Thyroid gland (tissue), 4 donors: Measurements from ENCODE around the gene ITPRIPL2. TPM values are rescaled to one million over a fixed set of nuclear protein-coding genes. Genes with fewer than 3 reads are reported as not detected.

Experiments used
- DNase-seq, 2 donors: peaks; one replicate each; pipeline ENCODE4 v3.0.0-alpha.2; 2019
- H3K27ac ChIP-seq, 3 donors: fragments of 200-600 bp; sonication (generic); 1 replicate in 2 of 3; 2 replicates in 1 of 3; pipeline ENCODE4 v1.5.1; 2016 to 2019; ENCODE audit warnings: mild to moderate bottlenecking in 1 of 3, moderate library complexity in 1 of 3
- H3K27me3 ChIP-seq: fragments of 200-600 bp; sonication (generic); one replicate; pipeline ENCODE4 v1.5.1; 2019
- H3K36me3 ChIP-seq, 2 donors: fragments of 200-600 bp; sonication (generic); one replicate each; pipeline ENCODE4 v1.5.1; 2016 to 2019
- H3K4me1 ChIP-seq, 2 donors: fragments of 200-600 bp; sonication (generic); one replicate each; pipeline ENCODE4 v1.5.1; 2017 to 2019
- H3K4me3 ChIP-seq, 3 donors: fragments of 200-600 bp; sonication (generic); replicated peaks in 1 of 3; 1 replicate in 2 of 3; 2 replicates in 1 of 3; pipeline ENCODE4 v1.5.1; 2016; ENCODE audit warnings: mild to moderate bottlenecking in 1 of 3
- H3K9me3 ChIP-seq: fragments of 200-600 bp; sonication (generic); one replicate; pipeline ENCODE4 v1.5.1; 2017
- CTCF ChIP-seq, 6 experiments: fragments of 200-600 bp in 3 of 6; fragments of 450-650 bp in 3 of 6; sonication (generic) in 3 of 6; IDR thresholded peaks; one replicate each; pipeline ENCODE4 v1.5.1; 2016 to 2019; ENCODE audit warnings: antibody characterized with exemption in 6 of 6, mild to moderate bottlenecking in 2 of 6, inconsistent platforms in 1 of 6, moderate library complexity in 1 of 6
- POLR2A ChIP-seq, 2 donors: fragments of 450-650 bp; IDR thresholded peaks; one replicate each; pipeline ENCODE4 v1.6.1; 2017; ENCODE audit warnings: antibody characterized with exemption in 2 of 2, mild to moderate bottlenecking in 2 of 2, moderate library complexity in 1 of 2
- WGBS, 2 donors: methylation state at CpG; one replicate each; pipeline ENCODE4 v1.1.5; 2017; 5-methylcytosine and 5-hydroxymethylcytosine counted together
- intact Hi-C: fragments of 100-400 bp; cut with DNase I; formaldehyde crosslinking; loops from one replicate; pipeline ENCODE4 v1.15.1; 2023
- total RNA-seq, 4 donors: library from RNA; depleted of rRNA; stranded (reverse); fragments of >200 nt; gene quantifications; one replicate each; pipeline ENCODE4 v1.2.3, GENCODE V29; 2016

Gene ITPRIPL2
- total RNA-seq, 4 donors from 2014 or later: 34.2 to 47.0 (median 39.7) TPM

GRCh38 chr16:19105891-19106624 lies 7.7 kb upstream of the ITPRIPL2 start:
- intact Hi-C loops: no loop called here
- Histone ChIP-seq H3K4me3 (no peak overlapping the region), H3K27me3 (no peaks in the 10 kb centered on the region), H3K36me3 (no peaks in the 10 kb centered on the region), H3K27ac (no peak overlapping the region), H3K9me3 (no peaks in the 10 kb centered on the region), H3K4me1 (no peaks in the 10 kb centered on the region)
- TF ChIP-seq POLR2A (IDR thresholded peaks at IDR 0.05) (no peak), CTCF (IDR thresholded peaks at IDR 0.05) (no peak)
- 59 to 72% methylated on average over 8 to 11 of the region's 11 CpGs for WGBS, 2 donors
- no peak for DNase-seq

- DNase-seq: no peak
These were observed 7.1 kb upstream of the ITPRIPL2 start for GRCh38 chr16:19106625-19107020.

GRCh38 chr16:19108409-19109287 lies 5.1 kb upstream of the ITPRIPL2 start:
- H3K4me1 ChIP-seq: peaks cover 0 to 13% of the 10 kb centered on the region in 2 donors
- TF ChIP-seq CTCF (IDR thresholded peaks at IDR 0.05): no peak
- no peak for TF ChIP-seq POLR2A (IDR thresholded peaks at IDR 0.05)
- H3K27me3 ChIP-seq: no peaks in the 10 kb centered on the region
- H3K9me3 ChIP-seq: no peaks in the 10 kb centered on the region
- H3K36me3 ChIP-seq: no peaks in the 10 kb centered on the region
- no peak overlapping the region for H3K27ac ChIP-seq
- 86 to 93% methylated on average over 9 of the region's 9 CpGs for WGBS, 2 donors
- intact Hi-C loops: no loop called here
- H3K4me3 ChIP-seq: no peak overlapping the region
- DNase-seq: no peak

More at GRCh38 chr16:19106625-19107020, 7.1 kb upstream of the ITPRIPL2 start:
- Histone ChIP-seq H3K27ac (no peak overlapping the region), H3K36me3 (no peaks in the 10 kb centered on the region), H3K9me3 (no peaks in the 10 kb centered on the region), H3K4me1 (no peaks in the 10 kb centered on the region), H3K4me3 (no peak overlapping the region), H3K27me3 (no peaks in the 10 kb centered on the region)
- intact Hi-C loops: no loop called here
- 74 to 92% methylated on average over 2 of the region's 2 CpGs for WGBS, 2 donors
- TF ChIP-seq CTCF (IDR thresholded peaks at IDR 0.05) (no peak), POLR2A (IDR thresholded peaks at IDR 0.05) (no peak)

GRCh38 chr16:19109288-19109664 lies 4.5 kb upstream of the ITPRIPL2 start:
- H3K4me1 ChIP-seq: peaks cover 0 to 13% of the 10 kb centered on the region in 2 donors
- intact Hi-C loops: no loop called here
- H3K27me3 ChIP-seq: no peaks in the 10 kb centered on the region
- 84 to 88% methylated on average over 4 of the region's 4 CpGs for WGBS, 2 donors
- no peaks in the 10 kb centered on the region for H3K36me3 ChIP-seq
- H3K9me3 ChIP-seq: no peaks in the 10 kb centered on the region
- TF ChIP-seq POLR2A (IDR thresholded peaks at IDR 0.05): no peak
- TF ChIP-seq CTCF (IDR thresholded peaks at IDR 0.05): no peak
- no peak overlapping the region for H3K4me3 ChIP-seq
- no peak for DNase-seq
- no peak overlapping the region for H3K27ac ChIP-seq
